Gastrocnemius medialis (tissue), 4 donors: Measurements from ENCODE around the gene PSTPIP2. TPM values are rescaled to one million over a fixed set of nuclear protein-coding genes. Genes with fewer than 3 reads are reported as not detected.

Experiments
- ATAC-seq, 2 donors: fragments of 150-250 bp; one replicate each; pipeline ENCODE4 v1.9.1; 2016
- DNase-seq, 2 donors: peaks; one replicate each; pipeline ENCODE4 v3.0.0-alpha.2; 2019
- H3K27ac ChIP-seq, 4 donors: fragments of 200-600 bp; sonication (generic); 1 replicate in 1 of 4; 2 replicates in 3 of 4; pipeline ENCODE4 v1.5.1; 2016 to 2018; ENCODE audit warnings: mild to moderate bottlenecking in 2 of 4, moderate library complexity in 1 of 4
- H3K27me3 ChIP-seq, 3 donors: fragments of 200-600 bp; sonication (generic) in 2 of 3; 1 replicate in 1 of 3; 2 replicates in 2 of 3; pipeline versions ENCODE4 v1.5.1 to v1.6.0; 2016 to 2019; ENCODE audit warnings: mild to moderate bottlenecking in 1 of 3, moderate library complexity in 1 of 3
- H3K36me3 ChIP-seq, 2 donors: fragments of 200-600 bp; sonication (generic) in 1 of 2; one replicate each; pipeline ENCODE4 v1.5.1; 2017 to 2018
- H3K4me1 ChIP-seq, 2 donors: fragments of 200-600 bp; sonication (generic) in 1 of 2; one replicate each; pipeline ENCODE4 v1.5.1; 2016 to 2017; ENCODE audit warnings: mild to moderate bottlenecking in 2 of 2
- H3K4me3 ChIP-seq, 4 donors: fragments of 200-600 bp; sonication (generic) in 3 of 4; 1 replicate in 1 of 4; 2 replicates in 3 of 4; pipeline ENCODE4 v1.5.1; 2016 to 2019; ENCODE audit warnings: mild to moderate bottlenecking in 2 of 4
- H3K9me3 ChIP-seq, 3 donors: fragments of 200-600 bp; sonication (generic) in 2 of 3; 1 replicate in 1 of 3; 2 replicates in 2 of 3; pipeline ENCODE4 v1.5.1; 2016 to 2019
- CTCF ChIP-seq, 5 experiments: fragments of 450-650 bp in 3 of 5; fragments of 200-600 bp in 2 of 5; sonication (generic) in 2 of 5; IDR thresholded peaks in 4 of 5; conservative IDR thresholded peaks in 1 of 5; 1 replicate in 4 of 5; 2 replicates in 1 of 5; pipeline ENCODE4 v1.5.1; 2016 to 2019; ENCODE audit warnings: antibody characterized with exemption in 5 of 5, mild to moderate bottlenecking in 3 of 5, moderate library complexity in 3 of 5
- POLR2A ChIP-seq, 2 donors: fragments of 450-650 bp; IDR thresholded peaks; one replicate each; pipeline ENCODE4 v1.6.1; 2017; ENCODE audit warnings: antibody characterized with exemption in 2 of 2, mild to moderate bottlenecking in 2 of 2, moderate library complexity in 2 of 2
- in situ Hi-C, 4 donors: fragments of 200-750 bp; cut with MboI; loops; one replicate each; pipeline versions ENCODE4 v1.15.0 to v1.8.0; 2017; ENCODE audit warnings: low sequenced_read_pairs in 4 of 4
- intact Hi-C: fragments of 100-400 bp; cut with DNase I; formaldehyde crosslinking; loops from one replicate; pipeline ENCODE4 v1.15.1; 2023; ENCODE audit warnings: low total_unique reads
- total RNA-seq, 4 donors: library from RNA; depleted of rRNA; stranded (reverse); fragments of >200 nt; gene quantifications; one replicate each; pipeline versions ENCODE4 v1.1.0 to v1.2.3, GENCODE V29; 2016

Gene PSTPIP2
- total RNA-seq, 4 donors from 2014 or later = 8.4 to 18.2 (median 10.3) TPM

- ATAC-seq = peak; percentile 72 to 94
- TF ChIP-seq CTCF (IDR thresholded peaks at IDR 0.05 in 4 of 5, conservative IDR thresholded peaks at IDR 0.05 in 1 of 5) = no peak
- TF ChIP-seq POLR2A (IDR thresholded peaks at IDR 0.05) = no peak
- no peaks in the 10 kb centered on the region for H3K36me3 ChIP-seq
- intact Hi-C loops = no loop called here
- DNase-seq = peak in 1 of 2 donors; percentile 46
- H3K27me3 ChIP-seq = no peaks in the 10 kb centered on the region
- peaks cover 23 to 32% of the 10 kb centered on the region in 2 donors for H3K4me1 ChIP-seq
- H3K9me3 ChIP-seq = no peaks in the 10 kb centered on the region
- H3K4me3 ChIP-seq = no peak overlapping the region
- peak overlapping the region; percentile 53 to 70 (median 57) for H3K27ac ChIP-seq
- in situ Hi-C loops = loop anchor here in 1 of 4 donors (25.0 kb wide), 1 partner anchor 322 kb away; no protein-coding TSS in a partner anchor
Observed at GRCh38 chr18:45984546-45985235, 87.4 kb downstream of the PSTPIP2 start.

- intact Hi-C loops = no loop called here
- Histone ChIP-seq H3K36me3 (no peaks in the 10 kb centered on the region), H3K4me3 (no peak overlapping the region), H3K27ac (no peak overlapping the region), H3K9me3 (no peaks in the 10 kb centered on the region), H3K4me1 (peaks cover 23 to 32% of the 10 kb centered on the region in 2 donors), H3K27me3 (no peaks in the 10 kb centered on the region)
- DNase-seq (no peak), ATAC-seq (no peak)
- TF ChIP-seq POLR2A (IDR thresholded peaks at IDR 0.05) (no peak), CTCF (IDR thresholded peaks at IDR 0.05 in 4 of 5, conservative IDR thresholded peaks at IDR 0.05 in 1 of 5) (no peak)
- in situ Hi-C loops = loop anchor here in 1 of 4 donors (25.0 kb wide), 1 partner anchor 320 kb away; no protein-coding TSS in a partner anchor
Observed at GRCh38 chr18:45981821-45982220, 90.2 kb downstream of the PSTPIP2 start.

- Histone ChIP-seq H3K27ac (no peak overlapping the region), H3K36me3 (no peaks in the 10 kb centered on the region), H3K9me3 (no peaks in the 10 kb centered on the region), H3K27me3 (no peaks in the 10 kb centered on the region), H3K4me3 (no peak overlapping the region), H3K4me1 (peaks cover 20 to 23% of the 10 kb centered on the region in 2 donors)
- intact Hi-C loops (no loop called here), in situ Hi-C loops (loop anchor here in 1 of 4 donors (25.0 kb wide), 1 partner anchor 318 kb away; no protein-coding TSS in a partner anchor)
- no peak for DNase-seq
- ATAC-seq = no peak
- TF ChIP-seq CTCF (IDR thresholded peaks at IDR 0.05 in 4 of 5, conservative IDR thresholded peaks at IDR 0.05 in 1 of 5) (no peak), POLR2A (IDR thresholded peaks at IDR 0.05) (no peak)
Observed at GRCh38 chr18:45980229-45980628, 91.8 kb downstream of the PSTPIP2 start.

GRCh38 chr18:45978084-45978483 is 94.0 kb downstream of the PSTPIP2 start:
- TF ChIP-seq POLR2A (IDR thresholded peaks at IDR 0.05) (no peak), CTCF (IDR thresholded peaks at IDR 0.05 in 4 of 5, conservative IDR thresholded peaks at IDR 0.05 in 1 of 5) (no peak)
- in situ Hi-C loops = loop anchor here in 3 of 4 donors (10.0 to 25.0 kb wide), 3 partner anchors 283 to 316 kb away; no protein-coding TSS in a partner anchor
- no peak overlapping the region for H3K27ac ChIP-seq
- intact Hi-C loops = no loop called here
- H3K4me1 ChIP-seq = peaks cover 0 to 7% of the 10 kb centered on the region in 2 donors
- no peaks in the 10 kb centered on the region for H3K27me3 ChIP-seq
- H3K4me3 ChIP-seq = no peak overlapping the region
- no peak for DNase-seq
- no peaks in the 10 kb centered on the region for H3K9me3 ChIP-seq
- ATAC-seq = peak in 1 of 2 donors; percentile 26
- H3K36me3 ChIP-seq = no peaks in the 10 kb centered on the region
